ENCODE results near the gene CFAP299. TPM values are rescaled to one million over a fixed set of nuclear protein-coding genes. Genes with fewer than 3 reads are reported as not detected.

Gene CFAP299
- total RNA-seq, 1 donor from 2014 or later, result not detected

DNA sequence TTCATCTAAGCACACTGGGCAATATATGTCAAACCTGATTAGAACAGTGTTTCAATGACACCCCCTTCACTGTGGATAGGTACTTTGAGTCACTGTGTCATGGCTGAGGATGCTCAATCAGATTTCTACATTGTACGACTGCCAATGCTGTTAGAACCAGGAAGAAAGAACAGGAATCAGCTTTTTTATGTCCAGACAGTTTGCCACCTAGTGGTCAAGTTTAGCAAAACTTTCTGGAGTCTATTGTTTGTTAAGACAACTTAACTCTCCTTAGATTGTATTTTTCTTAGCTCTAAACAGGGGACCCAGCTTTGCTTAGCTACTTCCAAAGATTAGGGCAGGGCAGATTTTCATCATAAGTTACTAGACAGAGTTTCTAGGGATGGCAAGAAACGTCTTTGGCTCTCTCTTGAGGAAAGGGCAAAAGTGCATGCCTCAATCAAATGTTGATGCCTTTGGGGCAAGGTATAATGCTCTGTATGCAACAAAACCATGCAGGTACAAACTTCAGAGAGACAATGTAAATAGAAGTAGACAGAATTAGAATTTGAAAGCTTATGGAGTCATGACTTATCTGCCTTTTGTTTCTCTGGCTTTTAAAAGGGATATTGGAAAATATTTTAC lies 654.5 kb downstream of the CFAP299 start:
- Mint-ChIP-seq H3K36me3 (ENCODE audit: unreplicated experiment) (no peaks in the 10 kb centered on the region), H3K4me3 (ENCODE audit: unreplicated experiment) (no peak overlapping the region), H3K4me1 (ENCODE audit: unreplicated experiment) (no peaks in the 10 kb centered on the region), H3K9me3 (ENCODE audit: unreplicated experiment) (no peaks in the 10 kb centered on the region), H3K27me3 (ENCODE audit: unreplicated experiment) (peaks cover 2% of the 10 kb centered on the region), H3K27ac (ENCODE audit: unreplicated experiment) (no peak overlapping the region)
- no peak for DNase-seq (ENCODE audit: extremely low spot score, unreplicated experiment)
- TF ChIP-seq, protein P1, sequence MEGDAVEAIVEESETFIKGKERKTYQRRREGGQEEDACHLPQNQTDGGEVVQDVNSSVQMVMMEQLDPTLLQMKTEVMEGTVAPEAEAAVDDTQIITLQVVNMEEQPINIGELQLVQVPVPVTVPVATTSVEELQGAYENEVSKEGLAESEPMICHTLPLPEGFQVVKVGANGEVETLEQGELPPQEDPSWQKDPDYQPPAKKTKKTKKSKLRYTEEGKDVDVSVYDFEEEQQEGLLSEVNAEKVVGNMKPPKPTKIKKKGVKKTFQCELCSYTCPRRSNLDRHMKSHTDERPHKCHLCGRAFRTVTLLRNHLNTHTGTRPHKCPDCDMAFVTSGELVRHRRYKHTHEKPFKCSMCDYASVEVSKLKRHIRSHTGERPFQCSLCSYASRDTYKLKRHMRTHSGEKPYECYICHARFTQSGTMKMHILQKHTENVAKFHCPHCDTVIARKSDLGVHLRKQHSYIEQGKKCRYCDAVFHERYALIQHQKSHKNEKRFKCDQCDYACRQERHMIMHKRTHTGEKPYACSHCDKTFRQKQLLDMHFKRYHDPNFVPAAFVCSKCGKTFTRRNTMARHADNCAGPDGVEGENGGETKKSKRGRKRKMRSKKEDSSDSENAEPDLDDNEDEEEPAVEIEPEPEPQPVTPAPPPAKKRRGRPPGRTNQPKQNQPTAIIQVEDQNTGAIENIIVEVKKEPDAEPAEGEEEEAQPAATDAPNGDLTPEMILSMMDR (IDR thresholded peaks at IDR 0.05), result peak; percentile 74

DNA sequence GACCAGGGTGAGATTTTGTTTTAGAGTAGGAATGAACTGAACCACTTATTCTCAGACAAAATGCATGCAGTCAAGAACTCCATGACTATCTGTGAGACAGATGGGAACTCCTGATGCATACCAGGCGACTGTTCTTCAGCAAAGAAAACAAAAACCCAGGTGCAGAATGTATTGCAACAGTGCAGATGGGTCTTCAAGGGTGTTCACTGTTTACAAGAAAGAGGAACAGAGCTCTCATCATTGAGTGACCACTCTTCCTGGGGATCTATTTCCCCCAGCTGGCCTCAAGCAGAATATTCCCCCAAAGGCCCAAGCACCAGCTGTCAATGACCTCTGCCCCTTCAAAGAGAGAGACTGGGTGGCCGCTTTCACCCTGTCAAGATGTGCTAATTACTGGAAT lies 655.3 kb downstream of the CFAP299 start:
- TF ChIP-seq, protein P1 (IDR thresholded peaks at IDR 0.05), result no peak
- no peaks in the 10 kb centered on the region for H3K4me1 Mint-ChIP-seq (ENCODE audit: unreplicated experiment)
- H3K27me3 Mint-ChIP-seq (ENCODE audit: unreplicated experiment), result no peaks in the 10 kb centered on the region
- H3K9me3 Mint-ChIP-seq (ENCODE audit: unreplicated experiment), result no peaks in the 10 kb centered on the region
- H3K4me3 Mint-ChIP-seq (ENCODE audit: unreplicated experiment), result no peak overlapping the region
- no peak overlapping the region for H3K27ac Mint-ChIP-seq (ENCODE audit: unreplicated experiment)
- no peak for DNase-seq (ENCODE audit: extremely low spot score, unreplicated experiment)
- no peaks in the 10 kb centered on the region for H3K36me3 Mint-ChIP-seq (ENCODE audit: unreplicated experiment)

DNA sequence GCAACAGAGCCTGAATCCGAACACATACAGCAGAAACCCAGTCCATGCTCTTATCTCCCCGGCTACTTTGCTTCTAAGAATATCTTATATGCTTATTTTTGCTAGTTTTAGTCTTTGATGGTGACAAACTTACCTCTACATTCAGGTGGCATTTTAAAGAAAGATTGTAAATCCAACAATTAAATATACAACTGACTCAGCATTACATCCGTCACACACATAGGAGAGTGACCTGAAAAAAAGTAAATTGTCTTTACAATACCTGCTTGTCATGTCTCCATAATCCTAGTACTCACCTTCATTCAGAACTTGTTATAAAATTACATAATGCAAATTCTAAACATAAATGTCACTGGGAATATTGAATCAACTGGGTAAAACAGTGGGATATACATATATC lies 664.4 kb downstream of the CFAP299 start:
- H3K27ac Mint-ChIP-seq (ENCODE audit: unreplicated experiment), result no peak overlapping the region
- no peak overlapping the region for H3K4me3 Mint-ChIP-seq (ENCODE audit: unreplicated experiment)
- H3K27me3 Mint-ChIP-seq (ENCODE audit: unreplicated experiment), result peaks cover 2% of the 10 kb centered on the region
- no peaks in the 10 kb centered on the region for H3K36me3 Mint-ChIP-seq (ENCODE audit: unreplicated experiment)
- TF ChIP-seq, protein P1 (IDR thresholded peaks at IDR 0.05), result no peak
- H3K9me3 Mint-ChIP-seq (ENCODE audit: unreplicated experiment), result no peaks in the 10 kb centered on the region
- no peaks in the 10 kb centered on the region for H3K4me1 Mint-ChIP-seq (ENCODE audit: unreplicated experiment)
- no peak for DNase-seq (ENCODE audit: extremely low spot score, unreplicated experiment)

DNA sequence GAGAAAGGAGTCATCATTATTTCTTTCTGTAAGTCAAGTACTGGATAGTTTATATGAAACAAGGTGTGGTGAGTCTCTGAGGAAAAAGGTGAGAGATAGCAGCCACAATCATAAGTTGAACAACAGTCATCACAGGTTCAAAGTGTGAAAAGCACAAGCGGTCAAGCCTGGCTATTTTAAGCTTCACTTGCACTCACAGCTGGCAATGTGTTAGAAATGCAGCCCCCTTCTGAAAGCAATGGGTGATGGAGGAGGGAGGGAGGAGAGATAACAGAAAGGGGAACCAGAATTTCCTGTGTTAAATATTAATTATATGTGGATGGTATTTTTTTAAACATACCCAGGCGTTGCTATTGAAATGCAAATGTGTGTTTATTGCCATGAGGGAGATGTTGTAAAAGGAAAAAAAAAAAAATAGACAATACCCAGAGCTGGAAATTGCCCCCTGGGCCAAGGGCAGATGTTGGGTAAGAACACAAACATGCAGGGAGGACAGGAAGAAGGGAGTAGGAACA lies 668.1 kb downstream of the CFAP299 start:
- H3K36me3 Mint-ChIP-seq (ENCODE audit: unreplicated experiment), result no peaks in the 10 kb centered on the region
- peaks cover 2% of the 10 kb centered on the region for H3K27me3 Mint-ChIP-seq (ENCODE audit: unreplicated experiment)
- H3K27ac Mint-ChIP-seq (ENCODE audit: unreplicated experiment), result no peak overlapping the region
- TF ChIP-seq, protein P1 (IDR thresholded peaks at IDR 0.05), result no peak
- no peak for DNase-seq (ENCODE audit: extremely low spot score, unreplicated experiment)
- no peaks in the 10 kb centered on the region for H3K4me1 Mint-ChIP-seq (ENCODE audit: unreplicated experiment)
- H3K9me3 Mint-ChIP-seq (ENCODE audit: unreplicated experiment), result no peaks in the 10 kb centered on the region
- H3K4me3 Mint-ChIP-seq (ENCODE audit: unreplicated experiment), result no peak overlapping the region

DNA sequence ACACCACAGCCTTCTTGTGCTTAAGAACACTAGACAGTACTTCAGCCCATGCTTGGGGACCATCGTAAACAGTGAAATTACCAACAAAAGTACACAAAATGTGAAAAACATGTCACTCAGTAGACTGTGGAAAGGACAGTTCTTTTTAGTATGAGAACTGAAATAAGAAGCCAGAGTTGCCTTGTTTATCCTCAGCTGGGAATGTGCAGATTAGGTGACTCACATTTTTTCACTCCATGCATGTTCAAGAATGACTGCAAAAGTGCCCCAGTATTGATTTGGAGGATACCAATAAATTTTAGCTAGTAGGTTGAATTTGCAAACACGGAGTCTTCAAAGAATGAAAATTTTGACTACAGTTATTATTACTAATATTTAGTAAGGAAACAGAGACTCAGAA lies 671.9 kb downstream of the CFAP299 start:
- no peak for DNase-seq (ENCODE audit: extremely low spot score, unreplicated experiment)
- Mint-ChIP-seq H3K4me3 (ENCODE audit: unreplicated experiment) (no peak overlapping the region), H3K36me3 (ENCODE audit: unreplicated experiment) (no peaks in the 10 kb centered on the region), H3K27ac (ENCODE audit: unreplicated experiment) (no peak overlapping the region), H3K4me1 (ENCODE audit: unreplicated experiment) (no peaks in the 10 kb centered on the region), H3K27me3 (ENCODE audit: unreplicated experiment) (peaks cover 2% of the 10 kb centered on the region), H3K9me3 (ENCODE audit: unreplicated experiment) (no peaks in the 10 kb centered on the region)
- TF ChIP-seq, protein P1 (IDR thresholded peaks at IDR 0.05), result no peak

Other genes starting within 250 kb of the CFAP299 start
- gene PRDM8, start 138.2 kb upstream of the CFAP299 start, total RNA-seq, result 0.10 and 0.13 TPM in 2 replicates
- 7.0 and 8.2 TPM in 2 replicates for gene FGF5, start 69.1 kb upstream of the CFAP299 start, total RNA-seq